HK-2 (cell line): ENCODE results near the gene COL26A1.

Experiments
- DNase-seq: peaks from one replicate; pipeline ENCODE4 v3.0.0-alpha.2; 2018; ENCODE audit not compliant: unreplicated experiment

COL26A1 gene

DNA sequence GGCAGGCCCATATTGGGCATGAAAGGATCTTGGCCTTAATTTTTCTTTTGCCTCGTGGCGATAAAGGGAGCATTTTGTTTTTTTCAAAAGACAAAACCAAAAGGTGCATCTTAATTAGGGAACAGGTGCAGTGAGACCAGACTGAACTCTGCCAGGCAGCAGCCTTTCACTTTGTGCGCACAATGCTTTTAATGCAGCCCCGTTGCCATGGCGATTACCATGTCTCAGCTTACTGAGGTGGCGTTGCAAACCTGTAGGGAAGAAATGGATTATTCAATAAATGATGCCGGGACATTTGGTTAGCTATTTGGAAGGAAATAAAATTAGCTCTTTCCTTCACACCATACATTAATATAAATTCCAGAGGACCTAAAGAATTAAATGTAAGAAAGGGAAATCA, 204.6 kb downstream of the COL26A1 start:
- DNase-seq: no peak

DNA sequence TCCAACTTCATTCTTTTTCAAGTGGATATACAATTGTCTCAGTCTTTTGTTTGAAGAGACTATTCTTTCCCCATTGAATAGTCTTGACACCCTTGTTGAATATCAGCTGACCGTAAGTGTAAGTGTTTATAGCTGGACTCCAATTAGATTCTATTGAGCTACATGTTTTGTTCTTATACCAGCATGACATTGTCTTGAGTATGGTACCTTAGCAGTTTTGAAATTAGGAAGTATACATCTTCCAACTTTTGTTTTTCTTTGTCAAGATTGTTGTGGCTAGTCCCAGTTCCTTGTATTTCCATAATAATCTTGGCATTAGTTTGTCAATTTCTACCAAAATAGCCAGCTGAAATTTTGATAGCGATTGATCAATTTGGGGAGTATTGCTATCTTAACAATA, 209.5 kb downstream of the COL26A1 start:
- DNase-seq: no peak

DNA sequence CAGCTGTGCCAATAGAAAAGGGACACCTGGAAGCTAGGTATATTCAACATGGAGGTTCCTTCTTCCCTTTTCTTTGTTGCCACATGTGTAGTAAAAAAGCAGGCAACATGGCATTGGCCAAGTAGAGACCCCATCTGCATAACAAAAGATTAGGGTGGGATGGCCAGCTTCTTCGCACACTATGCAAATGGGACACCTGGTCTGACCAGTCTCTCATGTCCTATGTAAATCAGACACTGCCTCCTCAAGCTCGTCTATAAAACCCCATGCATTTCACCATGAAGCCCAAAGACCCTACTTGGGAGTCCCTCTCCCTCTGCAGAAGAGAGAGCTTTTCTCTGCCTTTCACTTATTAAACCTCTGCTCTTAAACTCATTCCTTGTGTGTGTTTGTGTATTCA, 212.5 kb downstream of the COL26A1 start:
- DNase-seq: no peak

DNA sequence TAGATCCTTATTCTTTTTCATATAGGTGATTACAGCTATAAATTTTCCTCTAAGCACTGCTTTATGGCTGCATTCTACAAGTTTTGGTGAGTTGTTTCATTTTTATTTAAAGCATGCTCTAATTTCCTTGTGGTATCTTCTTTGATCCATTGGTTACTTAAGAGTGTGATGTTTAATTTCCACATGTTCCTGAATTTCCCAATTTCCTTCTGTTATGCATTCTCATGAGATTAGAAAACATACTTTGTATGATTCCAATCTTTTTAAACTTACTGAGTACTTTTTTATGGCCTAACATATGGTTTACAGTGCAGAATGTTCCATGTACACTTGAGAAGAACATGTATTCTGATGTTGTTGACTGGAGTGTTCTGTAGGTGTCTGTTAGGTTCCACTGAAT, 213.0 kb downstream of the COL26A1 start:
- DNase-seq: no peak

DNA sequence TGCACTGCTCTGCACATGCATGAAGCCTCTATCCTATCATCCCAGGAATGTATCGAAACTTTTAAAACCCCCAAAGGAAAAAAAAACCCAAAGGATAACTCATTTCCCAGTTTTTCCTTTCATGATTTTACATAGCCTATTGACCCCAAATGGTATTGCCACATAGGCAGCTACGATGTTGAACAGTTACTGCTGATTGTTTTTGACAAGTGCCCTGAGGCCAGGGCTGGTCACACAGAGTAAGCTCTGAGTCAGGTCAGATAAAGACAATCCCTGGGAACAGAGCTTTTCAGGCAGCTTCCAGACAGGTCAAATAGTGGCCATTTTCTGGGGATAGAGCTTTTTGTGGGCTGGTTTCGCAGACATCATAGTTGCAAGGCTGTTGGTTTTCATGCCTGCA, 214.3 kb downstream of the COL26A1 start:
- DNase-seq: no peak

DNA sequence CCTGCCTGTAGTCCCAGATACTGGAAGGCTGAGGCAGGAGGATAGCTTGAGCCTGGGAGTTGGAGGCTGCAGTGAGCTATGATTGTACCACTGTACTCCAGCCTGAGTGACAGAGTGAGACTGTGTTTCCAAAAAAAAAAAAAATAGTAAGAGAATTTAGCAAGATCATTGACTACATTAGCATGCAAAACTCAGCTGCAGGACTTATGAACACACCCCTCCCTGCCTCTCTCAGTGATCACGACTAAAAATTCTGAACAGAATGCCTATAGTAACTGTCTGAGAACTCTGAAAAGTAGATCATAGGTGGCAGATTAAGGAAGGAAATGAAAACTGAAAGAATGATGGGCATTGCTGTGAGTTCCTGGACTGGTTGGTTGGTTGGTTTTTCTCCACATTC, 215.9 kb downstream of the COL26A1 start:
- DNase-seq: no peak

DNA sequence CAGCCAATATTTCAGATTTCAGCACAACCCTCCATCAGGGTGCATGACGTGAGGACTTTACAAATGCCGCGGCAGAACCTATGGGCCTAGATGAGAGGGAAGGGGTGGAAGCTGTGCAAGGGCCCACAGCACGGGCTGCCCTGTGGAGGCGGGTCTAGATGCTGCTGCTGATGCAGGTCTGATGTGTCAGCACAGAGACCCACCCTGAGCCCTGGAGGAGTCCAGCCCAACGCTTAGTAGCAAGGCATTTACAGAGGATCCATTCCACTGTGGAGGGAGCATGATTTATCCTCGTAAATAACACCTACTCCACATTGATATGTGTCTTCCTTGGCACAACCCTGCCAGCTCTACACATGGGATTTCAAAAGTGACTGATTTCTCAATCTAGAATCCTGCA, 217.9 kb downstream of the COL26A1 start:
- DNase-seq: no peak

DNA sequence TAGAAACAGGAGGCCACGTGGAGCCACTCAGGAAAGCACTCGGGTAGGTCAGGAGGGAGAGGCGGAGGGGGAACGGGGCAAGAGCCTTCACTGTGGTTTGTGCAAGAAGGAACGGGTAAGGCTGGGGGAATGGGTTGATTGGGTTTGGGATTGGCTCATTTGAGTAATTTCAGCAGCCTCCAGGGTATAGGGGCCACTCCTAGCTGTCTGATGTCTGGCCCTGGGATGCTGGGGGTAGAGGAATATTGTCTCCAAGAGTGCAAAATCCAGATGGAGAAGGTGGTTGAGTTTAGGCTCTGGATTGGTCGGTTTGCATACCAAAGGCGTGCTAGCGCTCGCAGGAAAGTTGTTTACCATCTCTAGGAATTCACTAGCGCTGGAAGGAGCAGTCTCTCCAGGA, 219.2 kb downstream of the COL26A1 start:
- DNase-seq: no peak

DNA sequence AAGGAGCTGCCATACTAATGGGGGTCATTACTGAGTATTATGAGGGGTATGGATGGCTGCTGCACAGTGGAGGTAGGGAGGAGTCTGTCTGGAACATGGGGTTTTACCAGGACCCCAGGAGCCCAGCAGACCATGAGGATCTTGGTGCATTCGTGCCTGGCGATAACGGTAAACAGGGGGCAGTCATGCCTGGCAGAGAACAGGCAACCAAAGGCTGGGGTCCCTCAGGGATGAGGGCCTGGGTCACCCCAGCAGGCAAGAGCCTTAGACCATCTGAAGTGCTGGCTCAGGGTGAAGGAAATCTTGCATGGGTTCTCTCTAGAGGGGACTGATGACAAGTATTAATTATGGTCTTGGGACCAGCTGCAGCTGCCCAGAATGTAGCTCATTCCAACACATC, 220.3 kb downstream of the COL26A1 start:
- DNase-seq: no peak

DNA sequence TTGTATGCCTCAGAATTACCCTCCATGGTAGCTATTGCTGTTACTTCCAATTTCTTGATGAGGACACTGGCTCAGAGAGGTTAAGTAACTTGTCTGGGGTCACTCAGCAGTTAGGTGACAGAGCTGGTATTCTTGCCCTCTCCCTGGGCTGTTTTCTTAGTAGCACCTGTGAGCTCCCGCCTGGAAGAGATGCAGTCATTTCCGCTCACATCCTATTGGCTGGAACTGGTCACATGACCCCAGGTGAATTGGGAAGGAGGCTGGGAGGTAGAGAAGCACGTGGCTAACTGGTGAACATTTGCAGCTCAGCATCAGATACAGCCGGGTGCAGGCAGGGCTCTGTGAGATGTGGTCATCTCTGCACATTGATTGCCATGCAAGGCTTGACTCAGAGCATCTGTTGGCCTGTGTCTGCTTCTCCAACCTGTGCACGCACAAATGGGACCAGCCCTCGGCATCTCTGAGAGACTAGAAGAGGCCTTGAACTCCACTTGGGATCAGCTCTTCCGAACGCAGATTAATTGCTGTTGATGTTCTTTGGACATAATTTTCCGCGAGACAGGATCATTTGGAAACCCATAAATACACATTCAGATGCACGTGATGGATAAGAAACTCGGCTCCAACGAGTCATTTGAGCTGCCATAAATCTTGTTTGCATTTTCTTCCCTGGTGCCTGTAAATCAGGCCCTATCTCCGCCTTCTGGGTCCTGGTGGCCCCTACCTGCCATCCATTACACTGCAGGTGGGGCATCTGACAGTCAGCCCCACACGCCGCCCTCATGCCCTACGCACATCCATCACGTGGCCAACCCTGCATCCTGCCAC, 223.6 kb downstream of the COL26A1 start:
- DNase-seq: no peak

DNA sequence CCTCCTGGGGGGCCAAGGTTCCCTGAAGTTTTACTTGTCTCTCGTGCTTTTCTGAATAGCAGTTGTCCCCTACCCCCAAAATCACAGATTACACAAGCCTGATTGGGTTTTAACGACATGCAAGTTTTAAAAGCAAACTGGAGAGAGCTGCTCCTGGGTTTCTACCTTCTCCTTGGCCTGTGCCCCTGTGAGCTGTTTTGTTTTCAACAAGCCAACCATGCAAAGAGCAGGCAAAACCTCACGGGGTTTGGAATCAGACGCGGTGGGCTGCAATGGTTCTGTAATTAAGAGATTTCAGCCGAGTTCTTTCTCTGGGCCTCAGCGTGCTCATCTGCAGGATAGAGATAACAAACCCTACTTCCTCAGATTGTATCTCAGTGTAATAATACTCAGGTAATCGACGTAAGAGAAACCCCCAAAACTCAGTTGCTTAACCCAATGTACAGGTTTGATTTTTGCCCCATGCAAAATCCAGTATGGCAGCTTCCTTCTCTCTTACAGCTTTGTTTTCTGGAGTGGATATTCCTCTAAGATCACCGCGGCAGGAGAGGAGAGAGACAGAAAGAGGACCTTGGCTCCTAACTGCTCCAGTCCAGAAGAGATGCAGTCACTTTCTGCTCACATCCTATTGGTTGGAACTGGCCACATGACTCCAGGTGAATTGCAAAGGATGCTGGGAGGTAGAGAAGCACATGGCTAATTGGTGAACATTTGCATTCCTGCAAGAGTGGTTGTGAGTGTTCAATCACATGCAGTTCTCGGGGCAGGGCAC, 224.4 kb downstream of the COL26A1 start:
- DNase-seq: no peak

DNA sequence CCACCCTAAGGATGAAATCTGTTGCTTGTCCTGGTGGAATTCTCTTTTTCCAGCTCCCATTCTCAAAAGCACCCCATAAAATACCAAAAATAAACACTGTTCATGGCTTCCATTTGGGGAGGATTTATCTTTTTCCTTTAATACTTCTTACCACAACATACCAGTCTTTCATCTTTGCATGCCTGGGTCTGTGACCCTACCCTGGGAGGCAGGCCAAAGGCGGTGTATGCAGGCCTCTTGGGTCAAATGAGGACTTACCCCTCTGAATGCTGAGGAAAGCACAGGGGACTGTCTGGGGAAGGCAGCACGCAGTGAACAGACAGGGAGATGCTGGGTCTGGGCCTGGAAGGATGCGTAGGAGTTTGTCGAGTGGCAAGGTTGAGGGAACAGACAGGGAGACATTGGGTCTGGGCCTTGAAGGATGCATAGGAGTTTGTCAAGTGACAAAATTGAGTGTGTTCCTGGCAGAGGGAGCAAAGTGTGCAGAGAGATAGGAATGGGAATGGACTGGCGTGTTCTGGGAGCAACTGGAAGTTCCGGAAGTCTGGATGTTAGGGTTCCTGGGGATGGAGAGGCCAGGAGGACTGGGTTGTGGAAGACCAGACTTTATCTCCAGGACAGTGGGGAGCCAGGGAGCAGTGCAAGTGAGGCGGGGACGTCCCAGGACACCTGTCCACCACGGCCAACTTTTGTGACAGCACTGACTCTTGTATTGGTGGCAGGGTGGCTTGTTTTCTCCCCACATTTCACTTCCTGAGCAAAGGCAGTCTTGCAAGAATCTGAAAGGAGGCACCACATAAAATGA, 225.7 kb downstream of the COL26A1 start:
- DNase-seq: no peak

DNA sequence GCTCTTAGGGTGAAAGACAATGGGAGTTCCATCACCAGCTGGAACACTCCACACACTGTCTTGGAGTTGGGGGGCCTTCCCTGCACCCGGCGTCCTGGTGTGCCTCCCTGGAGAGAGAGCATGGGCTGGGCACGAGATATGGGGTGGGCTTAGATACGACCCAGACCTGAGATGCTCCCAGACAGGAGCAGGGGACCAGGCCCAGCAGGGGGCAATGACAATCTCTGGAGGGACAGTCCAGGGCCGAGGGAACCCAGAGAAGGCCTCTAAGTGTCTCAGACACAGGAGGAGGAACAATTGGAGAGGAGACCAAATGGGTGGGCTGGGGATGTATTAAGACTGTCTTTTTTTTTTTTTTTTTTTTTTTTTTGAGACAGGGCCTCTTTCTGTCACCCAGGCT, 226.4 kb downstream of the COL26A1 start:
- no peak for DNase-seq

DNA sequence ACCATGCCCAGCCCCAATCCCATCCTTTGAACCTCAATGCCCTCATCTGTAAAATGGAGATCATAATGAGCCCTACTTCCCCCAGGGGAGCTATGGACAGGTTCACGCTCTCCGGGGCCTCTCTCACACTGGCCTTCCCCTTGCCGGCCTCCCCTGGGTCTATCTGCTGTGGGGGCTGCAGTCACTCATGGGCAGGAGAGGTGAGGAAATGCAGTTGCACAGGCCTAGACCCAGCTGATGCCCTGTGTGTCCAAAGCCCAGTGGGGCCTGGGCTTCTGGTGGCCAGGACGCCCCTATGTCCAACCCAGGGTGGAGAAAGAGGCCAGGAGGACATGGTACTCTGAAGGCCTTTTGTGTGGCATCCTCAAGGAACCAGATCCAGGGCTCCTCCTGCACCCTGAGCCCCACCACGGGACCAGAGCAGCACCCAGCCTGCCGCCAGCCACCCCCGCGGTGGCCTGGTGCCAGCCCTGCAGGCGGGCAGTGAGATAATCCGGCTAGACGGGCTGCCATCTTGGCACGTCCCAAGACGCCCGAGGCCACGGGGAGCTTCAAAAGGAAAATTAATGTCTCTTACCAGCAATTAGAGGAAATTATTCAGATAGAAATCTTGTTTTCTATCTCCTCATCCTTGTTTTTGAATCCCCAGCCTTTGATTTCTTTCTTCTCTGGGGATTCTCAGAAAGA, 227.4 kb downstream of the COL26A1 start:
- no peak for DNase-seq

DNA sequence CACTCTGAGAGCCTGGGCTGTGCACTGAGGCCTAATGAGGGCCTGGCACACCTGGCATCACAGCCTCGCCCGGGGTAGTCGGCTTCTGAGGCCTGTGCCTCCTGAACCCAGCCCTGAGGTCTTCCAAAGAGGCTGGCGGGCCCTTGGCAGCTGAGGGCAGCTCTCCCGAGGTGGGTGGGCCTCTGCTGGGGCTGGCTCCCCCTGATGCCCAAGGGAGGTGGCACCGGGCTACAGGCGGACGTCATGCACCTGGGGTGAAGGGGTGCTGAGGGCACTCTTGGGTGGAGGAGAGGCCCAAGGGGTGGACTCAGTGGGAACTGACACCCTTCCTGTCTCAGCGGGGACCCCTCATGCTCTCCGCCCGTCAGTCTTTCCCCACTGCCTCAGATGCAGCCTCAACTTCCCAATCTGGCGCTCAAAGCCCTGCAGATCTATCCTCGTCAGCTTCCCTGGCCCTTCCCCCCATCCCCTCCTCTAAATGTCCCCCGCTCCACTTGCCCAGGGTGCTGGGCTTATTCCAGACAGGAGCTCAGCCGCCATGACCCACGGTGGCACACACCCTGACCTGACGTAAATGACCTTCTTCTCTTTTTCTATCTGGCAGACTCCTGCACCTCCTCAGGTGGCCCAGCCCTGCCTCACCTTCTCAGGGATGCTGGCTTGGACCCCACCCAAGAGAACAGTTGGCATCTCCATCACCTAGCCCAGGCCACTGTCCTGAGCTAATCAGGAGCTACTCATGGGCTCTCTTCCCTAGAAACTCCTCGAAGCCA, 228.2 kb downstream of the COL26A1 start:
- DNase-seq: no peak

DNA sequence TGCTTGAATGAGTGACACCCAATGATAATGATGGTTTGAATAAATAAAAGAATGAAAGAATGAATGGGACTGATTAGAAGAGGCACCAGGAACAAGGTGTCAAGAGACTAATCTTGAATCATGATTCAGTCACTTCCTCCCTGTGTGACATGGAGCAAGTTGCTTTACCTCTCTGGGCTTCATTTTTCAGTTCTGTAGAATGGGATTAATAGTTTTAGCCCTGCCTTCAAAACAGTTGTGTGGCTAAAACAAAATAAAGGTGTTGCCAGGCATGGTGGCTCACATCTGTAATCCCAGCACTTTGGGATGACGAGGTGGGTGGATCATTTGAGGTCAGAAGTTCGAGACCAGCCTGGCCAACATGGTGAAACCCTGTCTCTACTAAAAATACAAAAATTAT, 228.8 kb downstream of the COL26A1 start:
- no peak for DNase-seq

DNA sequence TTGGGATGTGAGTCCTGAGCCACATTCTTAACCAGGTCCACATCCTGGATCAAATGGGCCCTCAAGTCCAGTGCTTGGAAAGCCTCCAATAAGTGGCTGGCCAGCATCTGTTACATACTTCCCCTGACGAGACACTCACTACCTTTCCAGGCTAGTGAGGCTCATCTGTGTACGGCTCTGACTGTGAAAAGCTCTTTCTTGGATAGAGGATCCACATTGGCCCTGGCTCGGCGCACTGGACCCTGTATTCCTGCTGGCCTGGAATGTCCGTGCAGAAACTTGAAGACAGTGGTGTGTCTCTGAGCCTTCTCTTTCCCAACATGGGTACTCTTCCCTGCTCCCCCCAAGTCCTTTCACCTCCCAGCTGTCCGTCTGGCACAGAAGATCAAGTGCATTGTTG, 230.9 kb downstream of the COL26A1 start:
- DNase-seq: no peak

DNA sequence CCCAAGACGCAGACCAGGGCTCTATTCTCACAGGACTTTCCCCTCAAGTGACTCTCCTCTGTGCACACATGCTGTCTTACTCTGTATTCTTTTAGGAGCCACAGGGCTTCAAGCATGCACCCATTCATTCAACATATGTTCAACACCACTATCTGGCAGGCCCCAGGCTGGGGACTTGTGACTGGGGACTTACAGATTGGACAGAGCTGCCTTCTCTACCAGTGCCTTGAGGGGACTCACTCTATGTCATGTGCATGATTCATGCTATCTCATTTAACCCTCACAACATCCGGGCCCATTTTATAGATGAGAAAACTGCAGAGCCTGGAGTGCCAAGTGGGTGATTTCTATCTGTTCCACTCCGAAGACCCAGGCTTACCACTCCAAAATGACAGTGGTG, 232.1 kb downstream of the COL26A1 start:
- no peak for DNase-seq

DNA sequence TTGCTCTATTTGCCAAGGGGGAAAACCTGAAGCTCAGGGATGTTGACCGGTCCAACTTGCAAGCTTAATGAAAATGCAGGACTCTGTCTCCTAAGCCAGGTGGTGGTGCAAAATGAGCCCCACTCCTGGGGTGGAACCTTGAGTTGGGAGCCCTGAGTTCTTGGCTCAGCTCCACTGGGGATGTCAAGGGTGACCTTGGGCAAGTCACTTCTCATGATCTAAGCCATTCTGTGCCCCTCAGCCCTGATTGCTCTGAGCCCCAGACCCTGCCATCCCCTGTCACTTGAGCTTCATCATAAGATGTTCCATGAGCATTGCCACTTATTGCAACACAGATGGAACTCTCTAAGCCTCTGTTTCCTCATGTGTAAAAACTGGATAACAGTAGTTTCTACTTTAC, 232.6 kb downstream of the COL26A1 start:
- no peak for DNase-seq

DNA sequence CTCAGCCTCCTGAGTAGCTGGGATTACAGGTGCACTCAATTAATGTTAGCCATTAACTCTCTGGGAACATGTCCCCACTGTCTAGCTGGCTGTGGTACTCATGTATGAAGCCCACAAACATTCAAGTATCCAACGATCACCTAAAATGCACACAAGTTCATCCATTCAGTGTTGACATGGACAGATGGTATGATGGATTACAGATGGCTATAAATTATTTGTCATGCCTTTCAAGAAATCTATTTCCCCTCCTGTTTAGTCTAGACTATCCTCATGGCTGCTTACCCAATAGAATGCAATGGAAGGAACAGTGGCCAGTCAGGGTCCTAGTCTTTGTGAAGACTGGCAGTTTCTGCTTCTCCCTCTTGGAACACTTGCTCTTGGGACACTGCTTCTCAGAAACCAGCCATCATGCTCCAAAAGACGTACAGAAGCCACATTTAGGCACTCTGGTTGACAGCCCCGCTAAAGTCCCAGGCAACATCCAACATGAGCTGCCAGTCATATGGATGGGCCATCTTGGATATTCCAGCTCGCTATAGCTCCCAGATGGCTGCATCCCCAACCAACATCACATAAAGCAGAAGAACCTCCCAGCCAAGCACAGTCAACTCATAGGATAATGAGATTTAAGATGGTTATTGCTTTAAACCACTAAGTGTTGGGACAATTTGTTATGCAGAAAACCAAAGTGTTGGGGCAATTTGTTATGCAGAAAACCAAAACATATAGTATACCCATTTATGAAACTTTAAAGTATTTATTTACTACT, 233.3 kb downstream of the COL26A1 start:
- no peak for DNase-seq
